Prostate gland (tissue), 2 donors: Measurements from ENCODE around the gene GNB1. TPM values are rescaled to one million over a fixed set of nuclear protein-coding genes. Genes with fewer than 3 reads are reported as not detected.

Experiments used
- DNase-seq: peaks from one replicate; pipeline ENCODE4 v3.0.0-alpha.2; 2019; ENCODE audit warnings: low spot score
- H3K27ac ChIP-seq, 2 donors: fragments of 200-600 bp; sonication (generic); 2 replicates each; pipeline ENCODE4 v1.5.1; 2017 to 2019
- H3K27me3 ChIP-seq: fragments of 200-600 bp; sonication (generic); replicated peaks from 2 replicates; pipeline ENCODE4 v1.5.1; 2019; ENCODE audit not compliant: insufficient read depth
- H3K36me3 ChIP-seq, 2 donors: fragments of 200-600 bp; sonication (generic); 1 replicate in 1 of 2; 2 replicates in 1 of 2; pipeline versions ENCODE4 v1.5.1 to v1.8.1; 2017 to 2019
- H3K4me1 ChIP-seq: fragments of 200-600 bp; sonication (generic); replicated peaks from 2 replicates; pipeline ENCODE4 v1.5.1; 2019
- H3K4me3 ChIP-seq, 2 donors: fragments of 200-600 bp; sonication (generic); 2 replicates each; pipeline ENCODE4 v1.5.1; 2017 to 2019
- H3K9me3 ChIP-seq: fragments of 200-600 bp; sonication (generic); 2 replicates; pipeline ENCODE4 v1.5.1; 2017
- CTCF ChIP-seq, 4 experiments: fragments of 200-600 bp in 2 of 4; fragments of 450-650 bp in 2 of 4; sonication (generic) in 2 of 4; IDR thresholded peaks; 1 replicate in 3 of 4; 2 replicates in 1 of 4; pipeline ENCODE4 v1.5.1; 2016 to 2019; ENCODE audit warnings: antibody characterized with exemption in 4 of 4, mild to moderate bottlenecking in 2 of 4, moderate library complexity in 2 of 4
- POLR2A ChIP-seq: fragments of 450-650 bp; IDR thresholded peaks from one replicate; pipeline ENCODE4 v1.6.1; 2016; ENCODE audit warnings: antibody characterized with exemption, mild to moderate bottlenecking
- POLR2AphosphoS5 ChIP-seq: sonication (generic); formaldehyde crosslinking; IDR thresholded peaks from one replicate; pipeline ENCODE4 v1.6.1; 2017; ENCODE audit warnings: antibody characterized with exemption
- WGBS: methylation state at CpG from one replicate; pipeline ENCODE4 v1.1.5; 2018; 5-methylcytosine and 5-hydroxymethylcytosine counted together
- intact Hi-C: fragments of 100-400 bp; cut with DNase I; formaldehyde crosslinking; loops from one replicate; pipeline ENCODE4 v1.14.2; 2022
- total RNA-seq, 2 donors: library from RNA; depleted of rRNA; stranded (reverse); fragments of >200 nt; gene quantifications; one replicate each; pipeline ENCODE4 v1.1.0, GENCODE V29; 2016

Gene GNB1
- total RNA-seq, 2 donors from 2014 or later: 163 to 233 TPM

GRCh38 chr1:1777583-1777899 is 113.3 kb downstream of the GNB1 start:
- 5% methylated on average over 6 of the region's 6 CpGs for WGBS
- intact Hi-C loops: loop anchor here (5.0 kb wide), 1 partner anchor 115 kb away; the partner anchor contains the start of gene GNB1
- Histone ChIP-seq H3K27me3 (no peaks in the 10 kb centered on the region), H3K4me3 (peak overlapping the region; percentile 81 to 86), H3K27ac (peak overlapping the region; percentile 81 to 85), H3K4me1 (peaks cover 18% of the 10 kb centered on the region), H3K36me3 (no peaks in the 10 kb centered on the region), H3K9me3 (no peaks in the 10 kb centered on the region)
- TF ChIP-seq POLR2A (peak; percentile 2), POLR2AphosphoS5 (no peak), CTCF (IDR thresholded peaks at IDR 0.05) (no peak)
- DNase-seq: no peak

GRCh38 chr1:1776672-1777582 is 114.0 kb downstream of the GNB1 start:
- H3K36me3 ChIP-seq: no peaks in the 10 kb centered on the region
- intact Hi-C loops: loop anchor here (5.0 kb wide), 1 partner anchor 115 kb away; the partner anchor contains the start of gene GNB1
- no peak for TF ChIP-seq POLR2AphosphoS5
- TF ChIP-seq POLR2A: no peak
- TF ChIP-seq CTCF (IDR thresholded peaks at IDR 0.05): no peak
- H3K4me1 ChIP-seq: peaks cover 12% of the 10 kb centered on the region
- H3K27ac ChIP-seq: peak overlapping the region; percentile 81 to 85
- 66% methylated on average over 9 of the region's 9 CpGs for WGBS
- H3K9me3 ChIP-seq: no peaks in the 10 kb centered on the region
- no peak for DNase-seq
- peak overlapping the region; percentile 81 to 86 for H3K4me3 ChIP-seq
- H3K27me3 ChIP-seq: no peaks in the 10 kb centered on the region

- no peaks in the 10 kb centered on the region for H3K27me3 ChIP-seq
- H3K4me3 ChIP-seq: no peak overlapping the region
- no peaks in the 10 kb centered on the region for H3K36me3 ChIP-seq
- H3K27ac ChIP-seq: peak overlapping the region; percentile 1 to 27
- intact Hi-C loops: loop anchor here (5.0 kb wide), 1 partner anchor 117 kb away; the partner anchor contains the start of gene GNB1
- 63% methylated on average over 11 of the region's 11 CpGs for WGBS
- no peak for DNase-seq
- no peaks in the 10 kb centered on the region for H3K9me3 ChIP-seq
- H3K4me1 ChIP-seq: peaks cover 9% of the 10 kb centered on the region
- TF ChIP-seq CTCF (IDR thresholded peaks at IDR 0.05) (no peak), POLR2AphosphoS5 (no peak), POLR2A (no peak)
These were observed 115.3 kb downstream of the GNB1 start for GRCh38 chr1:1775327-1776226.

- Histone ChIP-seq H3K4me1 (peaks cover 9% of the 10 kb centered on the region), H3K4me3 (no peak overlapping the region), H3K36me3 (no peaks in the 10 kb centered on the region), H3K27ac (no peak overlapping the region), H3K27me3 (no peaks in the 10 kb centered on the region), H3K9me3 (no peaks in the 10 kb centered on the region)
- WGBS: 93% methylated on average over 4 of the region's 4 CpGs
- intact Hi-C loops: no loop called here
- TF ChIP-seq CTCF (IDR thresholded peaks at IDR 0.05) (no peak), POLR2A (no peak), POLR2AphosphoS5 (no peak)
- DNase-seq: no peak
These were observed 117.0 kb downstream of the GNB1 start for GRCh38 chr1:1773874-1774273.
